Lung microvascular endothelial cell (primary cell): Measurements from ENCODE around the gene BCAR3. TPM values are rescaled to one million over a fixed set of nuclear protein-coding genes. Genes with fewer than 3 reads are reported as not detected.
"Not testable (repeated sequence)": the region's sequence is repeated elsewhere in the genome, so short reads cannot be mapped to it uniquely, and the experiment has no call there.

Experiments
- DNase-seq, 2 donors: peaks; one replicate each; pipeline versions ENCODE4 v3.0.0 to v3.0.0-alpha.2; 2010; ENCODE audit warnings: low read depth in 2 of 2
- total RNA-seq: library from RNA; depleted of rRNA; stranded (reverse); fragments of >200 nt; gene quantifications from 2 replicates; pipeline ENCODE4 v1.2.1, GENCODE V29; 2014

The BCAR3 gene
- total RNA-seq, 1 donor from 2014 or later = 34.1 TPM

GRCh38 chr1:93597709-93598108 is 83.9 kb downstream of the BCAR3 start:
- DNase-seq = no peak

GRCh38 chr1:93596329-93597089 is 85.1 kb downstream of the BCAR3 start:
- DNase-seq = no peak

- no peak for DNase-seq
Observed at GRCh38 chr1:93595743-93596142, 85.9 kb downstream of the BCAR3 start.

- DNase-seq = peak in 1 of 2 donors; percentile 44
Observed at GRCh38 chr1:93595266-93595665, 86.4 kb downstream of the BCAR3 start.

GRCh38 chr1:93594603-93594880 is 87.1 kb downstream of the BCAR3 start:
- DNase-seq = no peak

- no peak for DNase-seq
Observed at GRCh38 chr1:93593854-93594602, 87.6 kb downstream of the BCAR3 start.

GRCh38 chr1:93592551-93592949 is 89.1 kb downstream of the BCAR3 start:
- DNase-seq = no peak

GRCh38 chr1:93591676-93592550 is 89.7 kb downstream of the BCAR3 start:
- DNase-seq = peak; percentile 17 to 71

- not testable (repeated sequence) for DNase-seq
Observed at GRCh38 chr1:93591291-93591675, 90.4 kb downstream of the BCAR3 start.

- no peak for DNase-seq
Observed at GRCh38 chr1:93588955-93589354, 92.7 kb downstream of the BCAR3 start.

GRCh38 chr1:93588206-93588605 is 93.4 kb downstream of the BCAR3 start:
- DNase-seq = peak; percentile 41 to 88

GRCh38 chr1:93587354-93587753 is 94.3 kb downstream of the BCAR3 start:
- DNase-seq = no peak

- DNase-seq = no peak
Observed at GRCh38 chr1:93585059-93585966, 96.3 kb downstream of the BCAR3 start.

GRCh38 chr1:93584261-93585003 is 97.2 kb downstream of the BCAR3 start:
- DNase-seq = no peak

GRCh38 chr1:93581917-93582850 is 99.5 kb downstream of the BCAR3 start:
- DNase-seq = no peak

GRCh38 chr1:93579891-93580290 is 101.7 kb downstream of the BCAR3 start:
- DNase-seq = peak in 1 of 2 donors; percentile 92

- DNase-seq = no peak
Observed at GRCh38 chr1:93578911-93579825, 102.5 kb downstream of the BCAR3 start.

GRCh38 chr1:93578433-93578830 is 103.2 kb downstream of the BCAR3 start:
- DNase-seq = no peak
